ENCODE results near the gene PARD3B.

DNA sequence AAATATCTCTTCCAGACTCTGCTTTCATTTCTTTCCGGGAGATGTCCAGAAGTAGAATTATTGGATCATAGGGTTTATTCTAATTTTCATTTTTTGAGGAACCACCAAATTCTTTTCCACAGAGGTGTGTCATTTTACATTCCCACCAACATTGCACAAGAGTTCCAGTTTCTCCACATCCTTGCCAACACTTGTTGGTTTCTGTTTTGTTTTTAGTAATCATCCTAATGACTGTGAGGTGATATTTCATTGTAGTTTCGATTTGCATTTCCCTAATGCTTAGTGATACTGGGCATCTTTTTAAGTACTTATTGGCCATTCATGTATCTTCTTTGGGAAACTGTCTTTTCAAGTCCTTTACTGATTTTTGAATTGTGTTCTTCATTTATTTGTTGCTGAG is 513.1 kb downstream of the PARD3B start:
- TF ChIP-seq, protein P1, sequence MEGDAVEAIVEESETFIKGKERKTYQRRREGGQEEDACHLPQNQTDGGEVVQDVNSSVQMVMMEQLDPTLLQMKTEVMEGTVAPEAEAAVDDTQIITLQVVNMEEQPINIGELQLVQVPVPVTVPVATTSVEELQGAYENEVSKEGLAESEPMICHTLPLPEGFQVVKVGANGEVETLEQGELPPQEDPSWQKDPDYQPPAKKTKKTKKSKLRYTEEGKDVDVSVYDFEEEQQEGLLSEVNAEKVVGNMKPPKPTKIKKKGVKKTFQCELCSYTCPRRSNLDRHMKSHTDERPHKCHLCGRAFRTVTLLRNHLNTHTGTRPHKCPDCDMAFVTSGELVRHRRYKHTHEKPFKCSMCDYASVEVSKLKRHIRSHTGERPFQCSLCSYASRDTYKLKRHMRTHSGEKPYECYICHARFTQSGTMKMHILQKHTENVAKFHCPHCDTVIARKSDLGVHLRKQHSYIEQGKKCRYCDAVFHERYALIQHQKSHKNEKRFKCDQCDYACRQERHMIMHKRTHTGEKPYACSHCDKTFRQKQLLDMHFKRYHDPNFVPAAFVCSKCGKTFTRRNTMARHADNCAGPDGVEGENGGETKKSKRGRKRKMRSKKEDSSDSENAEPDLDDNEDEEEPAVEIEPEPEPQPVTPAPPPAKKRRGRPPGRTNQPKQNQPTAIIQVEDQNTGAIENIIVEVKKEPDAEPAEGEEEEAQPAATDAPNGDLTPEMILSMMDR (IDR thresholded peaks at IDR 0.05; ENCODE audit: low read depth, low read length, poor library complexity, severe bottlenecking), result no peak
- TF ChIP-seq EZH2phosphoT487 (IDR thresholded peaks at IDR 0.05; ENCODE audit: borderline replicate concordance, low read length), result no peak
